ENCODE results near the gene GSTA3.
"Not testable (repeated sequence)": the region's sequence is repeated elsewhere in the genome, so short reads cannot be mapped to it uniquely, and the experiment has no call there.

GSTA3 gene

DNA sequence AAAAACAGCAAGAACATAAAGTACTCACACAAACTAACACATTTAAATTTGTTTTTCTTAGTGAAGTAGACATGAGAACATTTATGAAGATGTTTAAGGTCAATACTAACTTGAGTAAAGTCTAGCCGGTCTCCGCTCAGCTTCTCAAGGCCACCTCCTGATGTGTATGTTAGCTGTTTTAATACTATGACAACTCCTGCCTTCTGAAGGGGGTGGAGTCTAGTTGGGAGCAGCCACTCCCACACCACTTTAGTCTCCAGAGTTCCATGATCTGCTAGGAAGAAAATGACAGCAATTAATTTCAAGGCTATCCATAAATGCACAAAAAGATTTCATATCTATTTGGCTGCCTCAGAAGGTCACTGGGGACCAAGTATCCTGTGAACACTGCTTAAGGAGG is at the start of gene GSTA3:
Gene GSTA3, minus strand, starts transcription at position 168 of the 400 bp plus-strand sequence. CDS start 3,864 bp downstream, outside the sequence.
- no peak within 1 kb of the TSS for H3K27ac Mint-ChIP-seq

DNA sequence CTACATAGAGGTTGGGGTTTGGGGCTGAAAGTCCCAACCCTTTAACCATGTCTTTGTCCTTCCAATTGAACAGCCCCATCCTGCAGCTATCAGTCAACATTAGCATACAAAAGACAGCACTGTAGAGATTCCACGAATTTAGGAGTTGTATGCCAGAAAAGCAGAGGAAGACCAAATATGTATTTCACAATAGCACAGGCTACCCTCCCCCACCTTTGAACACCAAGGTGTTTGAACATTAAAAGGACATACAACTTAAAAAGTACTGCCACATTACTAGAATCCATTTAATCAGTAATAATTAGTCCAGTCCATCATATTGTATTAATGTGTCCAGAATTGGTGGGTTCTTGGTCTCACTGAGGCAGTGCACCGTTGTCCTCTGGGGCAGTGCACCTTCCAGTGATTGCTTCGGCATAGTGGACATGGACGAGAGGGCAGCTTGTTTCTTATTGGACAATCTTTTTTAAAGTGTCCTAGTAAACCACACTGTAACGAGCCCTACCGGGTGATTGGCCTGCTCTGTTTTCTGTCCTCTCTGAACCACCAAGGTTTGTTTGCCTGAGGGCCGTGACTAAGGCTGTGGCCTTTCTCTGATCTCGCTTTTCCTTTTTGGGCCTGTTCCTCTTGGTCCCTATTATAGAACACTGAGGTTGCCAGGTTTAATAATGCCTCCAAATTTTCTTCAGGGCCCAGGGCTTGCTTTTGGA is 49.2 kb upstream of the GSTA3 start:
- Mint-ChIP-seq H3K27ac (no peak overlapping the region), H3K27me3 (peaks cover 18% of the 10 kb centered on the region), H3K4me1 (no peaks in the 10 kb centered on the region), H3K9me3 (peaks cover 3% of the 10 kb centered on the region), H3K4me3 (no peak overlapping the region), H3K36me3 (no peaks in the 10 kb centered on the region)
- DNase-seq = no peak
- CTCF ChIA-PET = interaction anchor here (0.6 kb wide), 1 partner anchor 1387 kb away, joined by 3 read pairs; no protein-coding TSS in a partner anchor

More for the DNA sequence above, at the start of gene GSTA3:
- no peaks in the 10 kb centered on the region for H3K36me3 Mint-ChIP-seq
- CTCF ChIA-PET = no interaction called here
- no peaks in the 10 kb centered on the region for H3K4me1 Mint-ChIP-seq
- no peaks in the 10 kb centered on the region for H3K9me3 Mint-ChIP-seq
- no peak within 1 kb of the TSS for H3K4me3 Mint-ChIP-seq
- DNase-seq = no peak
- peaks cover 12% of the 10 kb centered on the region for H3K27me3 Mint-ChIP-seq

DNA sequence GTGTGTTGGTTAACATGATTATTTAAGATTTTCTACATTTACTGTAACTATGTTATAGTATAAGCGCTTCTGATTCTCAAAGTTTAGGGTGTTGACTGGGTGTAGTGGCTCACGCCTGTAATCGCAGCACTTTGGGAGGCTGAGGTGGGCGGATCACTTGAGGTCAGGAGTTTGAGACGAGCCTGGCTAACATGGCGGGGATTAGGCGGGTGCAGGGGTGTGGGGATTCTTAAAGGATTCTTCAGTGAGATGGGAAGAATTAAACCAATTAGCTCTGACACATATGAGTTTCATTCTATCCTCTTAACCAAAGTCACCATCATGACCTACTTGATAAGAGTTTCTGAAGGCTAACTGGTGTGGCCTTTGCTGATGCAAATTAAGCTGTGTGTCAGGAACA is 46.4 kb upstream of the GSTA3 start:
- no peak overlapping the region for H3K4me3 Mint-ChIP-seq
- no peaks in the 10 kb centered on the region for H3K9me3 Mint-ChIP-seq
- peaks cover 18% of the 10 kb centered on the region for H3K27me3 Mint-ChIP-seq
- H3K36me3 Mint-ChIP-seq = no peaks in the 10 kb centered on the region
- CTCF ChIA-PET = no interaction called here
- no peaks in the 10 kb centered on the region for H3K4me1 Mint-ChIP-seq
- no peak overlapping the region for H3K27ac Mint-ChIP-seq
- no peak for DNase-seq

DNA sequence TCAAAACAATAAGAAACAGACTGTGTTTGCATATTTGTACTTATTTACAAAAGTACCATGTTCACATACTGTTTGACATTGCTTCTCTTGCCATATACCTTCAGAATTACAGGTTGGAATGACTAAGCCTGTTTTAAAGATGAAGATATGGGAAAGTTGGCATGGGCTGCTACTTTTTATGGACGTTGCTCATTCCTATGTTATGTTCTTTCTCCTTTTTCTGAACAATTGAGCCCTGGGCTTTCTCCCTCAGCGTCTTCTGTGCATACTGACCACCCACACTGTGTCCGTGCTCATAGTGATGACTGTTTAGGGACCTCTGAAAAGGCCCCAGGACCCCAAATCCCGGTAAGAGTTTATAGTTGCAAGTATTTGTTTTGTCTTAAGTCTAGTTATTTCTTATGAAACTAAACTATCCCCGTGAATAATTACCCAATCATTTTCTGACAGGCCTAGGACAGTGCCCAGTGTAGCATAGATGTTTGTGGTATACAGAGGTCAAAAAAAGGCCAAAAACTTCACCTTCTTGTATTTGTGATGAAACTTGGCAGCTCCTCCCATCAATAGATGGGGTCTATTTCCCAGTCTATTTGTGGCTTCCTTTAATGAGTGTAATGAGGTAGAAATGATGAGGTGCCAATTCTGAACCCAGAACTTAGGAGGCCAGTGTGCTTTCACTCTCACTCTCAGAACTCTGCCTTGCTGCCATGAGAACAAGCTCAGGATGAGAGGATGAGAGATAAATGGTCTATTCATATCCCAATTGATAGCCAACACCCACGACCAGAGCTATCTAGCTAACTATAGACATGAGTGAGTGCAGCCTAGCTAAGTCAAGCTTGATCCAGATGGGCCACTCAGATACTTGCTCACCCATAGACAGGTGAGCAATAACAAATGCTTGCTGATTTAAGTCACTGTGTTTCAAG is 44.7 kb upstream of the GSTA3 start:
- Mint-ChIP-seq H3K27ac (no peak overlapping the region), H3K4me1 (no peaks in the 10 kb centered on the region), H3K36me3 (no peaks in the 10 kb centered on the region), H3K27me3 (peaks cover 23% of the 10 kb centered on the region), H3K9me3 (no peaks in the 10 kb centered on the region), H3K4me3 (no peak overlapping the region)
- DNase-seq = no peak
- CTCF ChIA-PET = no interaction called here

DNA sequence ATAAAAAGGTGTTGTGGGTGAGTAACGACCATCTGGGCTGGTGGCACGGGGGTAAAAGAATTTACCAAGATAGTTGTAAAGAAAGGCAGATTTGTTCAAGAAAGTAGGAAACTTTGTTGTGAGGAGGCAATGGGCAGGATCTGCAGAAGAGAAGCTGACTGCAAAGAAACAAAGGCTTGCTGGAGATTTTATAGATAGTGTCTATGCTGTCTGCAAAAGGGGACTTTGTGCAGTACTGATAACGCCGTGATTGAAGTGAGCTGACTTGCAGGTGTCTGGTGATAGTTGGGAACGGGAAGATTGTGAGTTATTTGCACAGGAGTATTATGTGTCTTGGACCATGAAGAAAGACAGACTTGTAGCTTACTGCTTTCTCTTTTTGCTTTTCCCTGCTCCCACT is 36.8 kb upstream of the GSTA3 start:
- Mint-ChIP-seq H3K27ac (no peak overlapping the region), H3K27me3 (peaks cover 32% of the 10 kb centered on the region), H3K4me3 (no peak overlapping the region), H3K36me3 (no peaks in the 10 kb centered on the region), H3K4me1 (no peaks in the 10 kb centered on the region), H3K9me3 (no peaks in the 10 kb centered on the region)
- no peak for DNase-seq
- CTCF ChIA-PET = no interaction called here

DNA sequence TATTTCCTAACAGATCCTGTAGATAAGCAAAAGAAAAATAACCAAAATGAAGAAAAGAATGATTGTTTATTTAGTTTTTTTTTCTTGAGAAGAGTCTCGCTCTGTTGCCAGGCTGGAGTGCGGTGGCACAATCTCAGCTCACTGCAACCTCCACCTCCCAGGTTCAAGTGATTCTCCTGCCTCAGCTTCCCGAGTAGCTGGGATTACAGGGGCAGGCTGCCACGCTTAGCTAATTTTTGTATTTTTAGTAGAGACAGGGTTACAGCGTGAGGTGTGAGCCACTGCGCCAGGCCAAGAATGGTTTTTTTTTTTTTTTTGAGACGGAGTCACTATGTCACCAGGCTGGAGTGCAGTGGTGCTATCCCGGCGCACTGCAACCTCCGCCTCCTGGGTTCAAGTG is 33.3 kb upstream of the GSTA3 start:
- CTCF ChIA-PET = interaction anchor here (0.7 kb wide), 1 partner anchor 189 kb away, joined by 3 read pairs; no protein-coding TSS in a partner anchor
- not testable (repeated sequence) for DNase-seq, H3K4me3 Mint-ChIP-seq, H3K27ac Mint-ChIP-seq, H3K36me3 Mint-ChIP-seq, H3K9me3 Mint-ChIP-seq, H3K4me1 Mint-ChIP-seq
- H3K27me3 Mint-ChIP-seq = peaks cover 20% of the 10 kb centered on the region

DNA sequence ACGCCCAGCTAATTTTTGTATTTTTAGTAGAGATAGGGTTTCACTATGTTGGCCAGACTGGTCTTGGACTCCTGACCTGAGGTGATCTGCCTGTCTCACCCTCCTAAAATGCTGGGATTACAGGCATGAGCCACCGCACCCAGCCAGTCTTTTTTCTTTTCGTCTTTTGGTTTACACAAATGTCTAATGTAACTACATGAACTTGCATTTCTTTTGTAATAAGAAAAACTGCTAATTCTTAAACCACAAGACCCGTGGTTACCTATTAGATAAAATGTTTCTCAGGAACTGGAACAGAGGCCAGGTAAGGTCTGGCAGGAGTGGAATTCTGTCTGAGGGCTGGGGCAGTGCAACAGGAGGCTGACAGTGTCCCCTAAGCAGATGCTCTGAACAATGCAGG is 32.7 kb upstream of the GSTA3 start:
- CTCF ChIA-PET = interaction anchor here (0.7 kb wide), 1 partner anchor 189 kb away, joined by 3 read pairs; no protein-coding TSS in a partner anchor

DNA sequence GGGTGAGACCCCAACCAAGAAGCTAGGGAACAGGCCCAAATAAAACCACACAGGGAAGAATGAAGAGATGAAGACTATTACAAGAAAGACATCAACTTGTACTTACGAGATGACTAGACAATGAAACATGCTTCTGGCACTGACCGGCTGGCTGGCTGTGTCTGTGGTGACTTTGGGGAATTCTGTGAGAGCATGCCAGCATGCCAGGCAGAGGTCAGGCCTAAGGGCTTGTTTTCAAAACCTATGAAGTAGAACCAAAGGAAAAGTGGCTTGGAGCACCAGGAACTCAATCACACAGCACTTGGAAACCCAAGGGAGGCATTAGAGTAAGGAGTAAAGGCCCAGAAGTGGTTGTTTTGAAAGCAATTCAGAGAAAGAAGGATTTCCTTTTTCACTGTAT is 28.4 kb upstream of the GSTA3 start:
- Mint-ChIP-seq H3K4me1 (no peaks in the 10 kb centered on the region), H3K4me3 (no peak overlapping the region), H3K9me3 (no peaks in the 10 kb centered on the region), H3K27me3 (peaks cover 17% of the 10 kb centered on the region), H3K36me3 (no peaks in the 10 kb centered on the region), H3K27ac (no peak overlapping the region)
- CTCF ChIA-PET = no interaction called here
- DNase-seq = no peak

More for the DNA sequence above, 32.7 kb upstream of the GSTA3 start:
- Mint-ChIP-seq H3K36me3 (no peaks in the 10 kb centered on the region), H3K9me3 (no peaks in the 10 kb centered on the region), H3K27me3 (peaks cover 15% of the 10 kb centered on the region), H3K4me3 (no peak overlapping the region), H3K27ac (no peak overlapping the region), H3K4me1 (no peaks in the 10 kb centered on the region)
- DNase-seq = no peak

DNA sequence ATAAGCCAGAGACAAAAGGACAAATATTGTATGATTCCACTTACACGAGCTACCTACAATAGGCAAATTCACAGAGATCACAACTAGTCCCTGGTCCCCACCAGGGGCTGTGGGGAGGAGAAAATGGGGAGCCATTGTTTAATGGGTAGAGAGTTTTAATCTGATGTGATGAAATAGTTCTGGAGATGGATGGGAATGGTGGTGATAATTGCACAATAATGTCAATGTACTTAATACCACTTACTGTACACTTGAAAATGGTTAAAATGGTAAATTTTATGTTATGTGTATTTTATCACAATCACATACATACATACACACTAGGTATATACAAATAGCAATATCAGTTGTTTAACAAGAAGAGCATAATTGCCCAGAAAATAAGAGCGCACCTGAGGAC is 24.3 kb upstream of the GSTA3 start:
- Mint-ChIP-seq H3K4me1 (no peaks in the 10 kb centered on the region), H3K9me3 (no peaks in the 10 kb centered on the region), H3K36me3 (no peaks in the 10 kb centered on the region), H3K27me3 (peaks cover 27% of the 10 kb centered on the region), H3K27ac (no peak overlapping the region), H3K4me3 (no peak overlapping the region)
- no peak for DNase-seq
- CTCF ChIA-PET = no interaction called here

DNA sequence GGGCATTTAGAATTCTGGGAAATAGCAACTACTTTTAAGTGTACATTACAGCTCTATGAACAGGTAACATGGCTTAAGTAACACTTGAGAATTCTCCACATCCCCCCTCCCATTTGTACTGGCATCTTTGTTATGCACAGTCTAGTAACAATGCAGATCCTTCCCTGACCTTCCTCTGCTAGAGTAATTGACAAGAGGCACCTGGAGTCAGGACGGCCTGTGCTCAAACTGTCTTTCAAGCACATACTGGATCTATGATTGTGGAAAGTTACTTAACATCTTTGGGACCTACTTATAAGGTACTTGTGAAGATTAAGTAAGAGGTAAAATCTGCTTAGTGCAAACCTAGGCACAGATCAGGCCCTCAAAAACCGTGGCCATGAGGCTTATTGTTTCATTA is 21.9 kb upstream of the GSTA3 start:
- no peaks in the 10 kb centered on the region for H3K4me1 Mint-ChIP-seq
- H3K4me3 Mint-ChIP-seq = no peak overlapping the region
- H3K36me3 Mint-ChIP-seq = no peaks in the 10 kb centered on the region
- H3K27me3 Mint-ChIP-seq = peaks cover 14% of the 10 kb centered on the region
- no peak for DNase-seq
- CTCF ChIA-PET = no interaction called here
- no peak overlapping the region for H3K27ac Mint-ChIP-seq
- H3K9me3 Mint-ChIP-seq = no peaks in the 10 kb centered on the region

DNA sequence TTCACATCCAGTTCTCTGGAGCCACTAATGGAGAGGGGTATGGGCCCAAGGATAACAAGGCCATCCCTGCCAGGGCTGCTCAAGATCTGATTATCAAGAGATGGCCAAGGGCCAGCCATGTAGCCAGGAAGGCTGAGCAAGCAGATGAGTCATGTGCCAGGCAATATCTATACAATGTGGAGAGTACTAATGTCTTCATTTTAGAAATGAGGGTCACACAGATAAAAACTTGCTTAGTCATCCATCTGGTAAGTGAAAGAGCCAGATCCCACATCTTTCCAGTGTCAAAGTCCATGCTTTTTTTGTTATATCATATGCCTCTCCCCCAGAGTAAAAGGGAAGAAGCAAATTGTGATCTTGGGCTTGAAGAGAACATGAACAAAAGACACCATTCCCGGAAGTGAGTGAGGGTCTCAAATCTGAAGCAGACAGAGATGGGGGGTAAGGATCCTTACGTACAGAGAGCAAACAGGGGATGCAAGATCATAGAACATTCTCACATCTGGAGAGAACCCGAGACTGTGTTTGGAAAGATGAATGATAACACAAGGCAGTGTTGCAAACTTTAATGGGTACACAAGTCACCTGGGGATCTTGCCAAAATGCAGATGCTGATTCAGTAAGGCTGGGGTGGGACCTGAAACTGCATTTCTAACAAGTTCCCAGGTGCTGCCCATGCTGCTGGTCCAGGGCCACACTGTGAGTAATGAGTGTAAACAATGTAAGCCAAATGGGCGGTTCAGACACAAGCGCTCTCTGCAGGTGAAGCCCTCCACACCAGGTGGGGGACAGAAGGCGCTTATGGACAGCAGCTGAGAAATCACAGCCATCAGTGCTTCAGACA is 20.0 kb upstream of the GSTA3 start:
- DNase-seq = no peak

DNA sequence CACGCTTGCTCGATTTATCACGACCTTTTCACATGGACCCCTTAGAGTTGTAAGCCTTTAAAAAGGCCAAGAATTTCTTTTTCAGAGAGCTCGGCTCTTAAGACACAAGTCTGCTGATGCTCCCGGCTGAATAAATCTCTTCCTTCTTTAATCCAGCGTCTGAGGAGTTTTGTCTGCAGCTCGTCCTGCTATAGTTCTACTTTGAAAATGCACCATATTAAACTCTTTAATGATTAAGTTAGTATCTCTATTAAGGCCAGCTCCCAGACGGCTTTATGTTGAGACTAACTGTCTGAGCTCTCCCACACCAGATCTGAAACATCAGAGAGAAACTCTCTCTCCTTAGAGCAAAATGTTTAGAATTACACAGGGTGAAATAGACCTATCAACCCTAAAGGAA is 18.0 kb upstream of the GSTA3 start:
- Mint-ChIP-seq H3K4me1 (no peaks in the 10 kb centered on the region), H3K9me3 (no peaks in the 10 kb centered on the region), H3K36me3 (no peaks in the 10 kb centered on the region), H3K4me3 (no peak overlapping the region), H3K27me3 (peaks cover 6% of the 10 kb centered on the region), H3K27ac (no peak overlapping the region)
- no peak for DNase-seq
- CTCF ChIA-PET = no interaction called here

More for the DNA sequence above, 20.0 kb upstream of the GSTA3 start:
- H3K4me1 Mint-ChIP-seq = no peaks in the 10 kb centered on the region
- no peak overlapping the region for H3K4me3 Mint-ChIP-seq
- CTCF ChIA-PET = no interaction called here
- H3K36me3 Mint-ChIP-seq = no peaks in the 10 kb centered on the region
- peaks cover 11% of the 10 kb centered on the region for H3K27me3 Mint-ChIP-seq
- H3K27ac Mint-ChIP-seq = no peak overlapping the region
- no peaks in the 10 kb centered on the region for H3K9me3 Mint-ChIP-seq

DNA sequence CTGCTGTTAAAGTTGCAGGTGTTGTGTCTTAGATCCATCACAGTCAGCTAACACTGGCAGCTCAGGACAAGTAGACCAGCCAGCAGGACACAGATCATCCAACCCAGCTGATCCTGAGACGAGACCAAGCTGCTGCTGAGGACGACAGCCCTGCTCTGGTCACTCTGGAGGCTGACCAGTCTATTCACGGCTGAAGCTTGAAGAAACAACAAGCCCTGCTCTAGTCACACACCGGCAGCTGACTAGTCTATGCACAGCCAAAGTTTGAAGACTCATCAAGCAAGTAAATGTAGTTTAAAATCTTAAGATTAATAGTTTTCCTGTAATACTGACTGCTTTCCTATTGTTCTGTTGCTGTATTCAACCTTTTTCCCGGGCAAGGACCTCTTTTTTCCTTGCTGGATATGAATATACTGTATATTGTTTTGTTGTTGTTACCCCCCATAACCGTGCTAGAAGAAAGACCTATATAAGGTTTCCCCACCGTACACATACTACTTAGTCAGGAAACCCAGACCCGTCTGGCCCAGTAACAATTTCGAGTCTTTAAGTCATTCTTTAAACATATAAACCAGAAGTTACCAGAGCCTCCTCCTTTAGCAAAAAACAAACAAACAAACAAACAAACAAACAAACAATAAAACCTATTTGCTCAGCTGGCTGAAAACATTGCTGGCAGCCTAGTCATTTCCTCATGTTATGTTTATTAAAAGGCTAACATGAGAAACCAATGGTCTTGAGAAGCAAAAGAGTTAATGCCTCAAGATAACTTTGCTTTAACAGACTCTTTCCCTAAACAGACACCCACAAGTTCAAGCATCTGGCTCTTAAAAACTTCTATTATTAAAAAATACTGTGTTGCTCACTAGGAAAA is 16.7 kb upstream of the GSTA3 start:
- CTCF ChIA-PET = no interaction called here
- no peak overlapping the region for H3K27ac Mint-ChIP-seq
- H3K9me3 Mint-ChIP-seq = no peaks in the 10 kb centered on the region
- H3K27me3 Mint-ChIP-seq = peaks cover 6% of the 10 kb centered on the region
- H3K36me3 Mint-ChIP-seq = no peaks in the 10 kb centered on the region
- no peaks in the 10 kb centered on the region for H3K4me1 Mint-ChIP-seq
- H3K4me3 Mint-ChIP-seq = no peak overlapping the region
- DNase-seq = no peak

Measured in activated naive CD4-positive, alpha-beta T cell treated with anti-CD3 and anti-CD28 coated beads, Interleukin-2, amount 10 ng/mL, durations not matched to agents 7 days and 5 days (primary cell).